HEK293 (cell line): Measurements from ENCODE around the gene GJB4.

Experiments used
- CTCF ChIA-PET: fragments of 350-600 bp; formaldehyde crosslinking; extraction: SDS; loops from one replicate; lab custom pipeline; 2021; ENCODE audit warnings: antibody characterized with exemption; lab: Yijun Ruan, JAX
- POLR2A ChIA-PET: fragments of 300-600 bp; formaldehyde crosslinking; extraction: SDS; loops from one replicate; lab custom pipeline; 2020; ENCODE audit warnings: antibody characterized with exemption, inconsistent platforms; lab: Yijun Ruan, JAX
- H3K27ac ChIP-seq: fragments of 200-500 bp; sonication (Bioruptor generic); 2 replicates; pipeline ENCODE4 v1.5.1; 2014; ENCODE audit warnings: low read depth, low read length, control low read depth, inconsistent platforms; ENCODE audit errors: extremely low read depth
- H3K36me3 ChIP-seq, 2 experiments: fragments of 200-500 bp in 1 of 2; sonication (Bioruptor generic) in 1 of 2; 1 replicate in 1 of 2; 2 replicates in 1 of 2; pipeline ENCODE4 v1.5.1; 2014 to 2017; ENCODE audit warnings: inconsistent platforms in 2 of 2, low read length in 2 of 2; ENCODE audit not compliant: control insufficient read depth in 2 of 2, insufficient read depth in 1 of 2
- H3K4me1 ChIP-seq: fragments of 200-500 bp; sonication (Bioruptor generic); 2 replicates; pipeline ENCODE4 v1.5.1; 2014; ENCODE audit warnings: mild to moderate bottlenecking, low read length, inconsistent platforms; ENCODE audit not compliant: control insufficient read depth, insufficient read depth
- H3K4me3 ChIP-seq: 2 replicates; pipeline ENCODE4 v1.5.1; 2011; ENCODE audit warnings: low read depth, mild to moderate bottlenecking, control low read depth, low read length, moderate library complexity
- H3K9me3 ChIP-seq: fragments of 200-500 bp; sonication (Bioruptor generic); 2 replicates; pipeline ENCODE4 v1.5.1; 2014; ENCODE audit warnings: low read depth, low read length, inconsistent platforms; ENCODE audit not compliant: control insufficient read depth, insufficient read depth
- EGR2 ChIP-seq: fragments of 450-650 bp; formaldehyde crosslinking; IDR thresholded peaks from 2 replicates; pipeline ENCODE4 v1.5.1; 2016; ENCODE audit warnings: low read depth, missing biosample characterization, missing genetic modification characterization
- KLF10 ChIP-seq: fragments of 450-650 bp; IDR thresholded peaks from 2 replicates; pipeline ENCODE4 v1.5.1; 2018; ENCODE audit warnings: missing biosample characterization, mild to moderate bottlenecking, missing genetic modification characterization
- SALL2 ChIP-seq: fragments of 450-650 bp; formaldehyde crosslinking; IDR thresholded peaks from 2 replicates; pipeline ENCODE4 v1.5.0; 2017; ENCODE audit warnings: missing biosample characterization, mild to moderate bottlenecking, missing genetic modification characterization, borderline replicate concordance
- ZIC2 ChIP-seq: fragments of 450-650 bp; formaldehyde crosslinking; IDR thresholded peaks from 2 replicates; pipeline ENCODE4 v1.5.1; 2016; ENCODE audit warnings: missing biosample characterization, missing genetic modification characterization
- ZNF112 ChIP-seq: fragments of 450-650 bp; formaldehyde crosslinking; IDR thresholded peaks from 2 replicates; pipeline ENCODE4 v1.5.0; 2017; ENCODE audit warnings: missing biosample characterization, missing genetic modification characterization
- ZNF121 ChIP-seq: fragments of 450-650 bp; formaldehyde crosslinking; IDR thresholded peaks from 2 replicates; pipeline ENCODE4 v1.5.1; 2016; ENCODE audit warnings: missing biosample characterization, missing genetic modification characterization
- ZNF155 ChIP-seq: fragments of 450-650 bp; formaldehyde crosslinking; IDR thresholded peaks from 2 replicates; pipeline ENCODE4 v1.5.1; 2016; ENCODE audit warnings: missing biosample characterization, missing genetic modification characterization
- ZNF311 ChIP-seq: fragments of 450-650 bp; formaldehyde crosslinking; IDR thresholded peaks from 2 replicates; pipeline ENCODE4 v1.5.1; 2017; ENCODE audit warnings: missing biosample characterization, missing genetic modification characterization, borderline replicate concordance
- ZNF354C ChIP-seq: fragments of 450-650 bp; formaldehyde crosslinking; IDR thresholded peaks from 2 replicates; pipeline ENCODE4 v1.5.1; 2016; ENCODE audit warnings: missing biosample characterization, missing genetic modification characterization, low read depth, borderline replicate concordance
- ZNF560 ChIP-seq: fragments of 450-650 bp; formaldehyde crosslinking; IDR thresholded peaks from 2 replicates; pipeline ENCODE4 v1.5.1; 2017; ENCODE audit warnings: missing biosample characterization, missing genetic modification characterization, borderline replicate concordance
- ZNF621 ChIP-seq: fragments of 450-650 bp; formaldehyde crosslinking; IDR thresholded peaks from 2 replicates; pipeline ENCODE4 v1.5.1; 2017; ENCODE audit warnings: missing biosample characterization, missing genetic modification characterization
- ZNF660 ChIP-seq: fragments of 450-650 bp; IDR thresholded peaks from 2 replicates; pipeline ENCODE4 v1.5.1; 2018; ENCODE audit warnings: missing biosample characterization, mild to moderate bottlenecking, missing genetic modification characterization
- ZNF677 ChIP-seq: fragments of 450-650 bp; IDR thresholded peaks from 2 replicates; pipeline ENCODE4 v1.5.0; 2018; ENCODE audit warnings: missing biosample characterization, mild to moderate bottlenecking, missing genetic modification characterization, moderate library complexity
- ZNF791 ChIP-seq: fragments of 450-650 bp; formaldehyde crosslinking; IDR thresholded peaks from 2 replicates; pipeline ENCODE4 v1.5.1; 2016; ENCODE audit warnings: missing biosample characterization, missing genetic modification characterization
- ZNF792 ChIP-seq: fragments of 450-650 bp; formaldehyde crosslinking; IDR thresholded peaks from 2 replicates; pipeline ENCODE4 v1.5.1; 2016; ENCODE audit warnings: missing biosample characterization, missing genetic modification characterization
- TF ChIP-seq, protein P1 (sequence below): fragments of 450-650 bp; formaldehyde crosslinking; IDR thresholded peaks from 2 replicates; pipeline ENCODE4 v1.5.1; 2017; ENCODE audit warnings: missing biosample characterization, missing genetic modification characterization
- TF ChIP-seq, protein P2 (sequence below): fragments of 450-650 bp; formaldehyde crosslinking; IDR thresholded peaks from 2 replicates; pipeline ENCODE4 v1.5.1; 2016; ENCODE audit warnings: missing biosample characterization, missing genetic modification characterization, borderline replicate concordance
- TF ChIP-seq, protein P3 (sequence below): sonication (generic); formaldehyde crosslinking; IDR thresholded peaks from 2 replicates; pipeline ENCODE4 v1.8.1; 2022; ENCODE audit warnings: mild to moderate bottlenecking, moderate library complexity, missing genetic modification reagents
- TF ChIP-seq, protein P4 (sequence below): fragments of 450-650 bp; formaldehyde crosslinking; IDR thresholded peaks from 2 replicates; pipeline ENCODE4 v1.5.1; 2016; ENCODE audit warnings: missing biosample characterization, missing genetic modification characterization
- TF ChIP-seq, protein P5 (sequence below): fragments of 450-650 bp; formaldehyde crosslinking; IDR thresholded peaks from 2 replicates; pipeline ENCODE4 v1.5.1; 2016; ENCODE audit warnings: missing biosample characterization, missing genetic modification characterization

GJB4 gene

DNA sequence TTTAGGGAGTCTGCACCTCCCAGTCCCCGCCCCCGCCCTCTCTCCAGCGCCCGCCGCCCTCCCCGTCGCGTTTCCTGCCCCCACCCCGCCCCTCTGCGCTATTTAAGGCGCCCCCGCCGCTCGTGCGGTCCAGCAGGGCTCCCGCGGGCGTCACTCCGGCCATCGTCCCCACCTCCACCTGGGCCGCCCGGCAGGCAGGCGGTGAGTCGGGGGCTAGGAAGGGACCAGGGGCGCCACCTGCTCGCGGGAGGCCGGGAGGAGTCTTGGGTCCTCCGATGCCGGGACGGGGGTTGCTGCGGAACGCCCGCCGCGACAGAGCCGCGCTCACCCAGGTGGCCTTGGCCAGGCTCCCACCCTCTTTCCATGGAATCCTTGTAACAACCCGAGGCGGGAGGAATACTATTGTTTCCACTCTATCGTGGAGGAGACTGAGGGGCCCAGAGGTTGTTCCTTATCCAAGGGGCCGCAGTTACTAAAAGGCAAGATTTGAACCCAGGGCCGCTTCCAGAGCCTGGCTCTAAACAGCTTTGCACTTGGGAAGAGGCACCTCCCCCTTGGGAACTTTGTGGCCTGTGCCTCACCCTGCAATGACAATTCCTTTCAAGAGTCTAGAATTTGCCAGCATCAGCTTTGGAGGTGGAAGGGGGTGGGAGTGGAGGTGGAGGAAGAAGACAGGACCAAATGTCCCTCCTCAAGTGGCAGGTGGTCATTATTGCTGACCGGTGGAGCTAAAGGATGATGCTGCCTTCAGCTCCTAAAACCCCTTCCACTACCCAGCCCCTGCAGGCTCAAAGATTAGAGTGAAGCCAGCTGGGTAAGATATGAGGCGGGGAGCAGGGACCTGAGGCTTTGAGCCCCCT is 33.6 kb downstream of the GJB4 start, which contains the start of gene GJA4 (continued):
- no peak for TF ChIP-seq KLF10

DNA sequence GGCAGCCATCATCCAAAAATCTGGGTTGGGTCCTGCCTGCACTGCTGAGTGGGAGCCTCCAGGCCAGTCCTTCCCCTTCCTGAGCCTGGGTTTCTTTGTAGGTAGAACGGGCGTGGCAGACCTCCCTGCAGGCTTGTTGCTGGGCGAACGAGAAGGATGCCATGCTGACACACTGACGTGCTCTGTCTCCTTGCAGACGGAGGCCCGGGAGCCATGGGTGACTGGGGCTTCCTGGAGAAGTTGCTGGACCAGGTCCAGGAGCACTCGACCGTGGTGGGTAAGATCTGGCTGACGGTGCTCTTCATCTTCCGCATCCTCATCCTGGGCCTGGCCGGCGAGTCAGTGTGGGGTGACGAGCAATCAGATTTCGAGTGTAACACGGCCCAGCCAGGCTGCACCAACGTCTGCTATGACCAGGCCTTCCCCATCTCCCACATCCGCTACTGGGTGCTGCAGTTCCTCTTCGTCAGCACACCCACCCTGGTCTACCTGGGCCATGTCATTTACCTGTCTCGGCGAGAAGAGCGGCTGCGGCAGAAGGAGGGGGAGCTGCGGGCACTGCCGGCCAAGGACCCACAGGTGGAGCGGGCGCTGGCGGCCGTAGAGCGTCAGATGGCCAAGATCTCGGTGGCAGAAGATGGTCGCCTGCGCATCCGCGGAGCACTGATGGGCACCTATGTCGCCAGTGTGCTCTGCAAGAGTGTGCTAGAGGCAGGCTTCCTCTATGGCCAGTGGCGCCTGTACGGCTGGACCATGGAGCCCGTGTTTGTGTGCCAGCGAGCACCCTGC is 34.7 kb downstream of the GJB4 start:
- POLR2A ChIA-PET = no interaction called here
- no peaks in the 10 kb centered on the region for H3K9me3 ChIP-seq
- H3K4me3 ChIP-seq = no peak overlapping the region
- TF ChIP-seq SALL2 = no peak
- TF ChIP-seq, protein P1, sequence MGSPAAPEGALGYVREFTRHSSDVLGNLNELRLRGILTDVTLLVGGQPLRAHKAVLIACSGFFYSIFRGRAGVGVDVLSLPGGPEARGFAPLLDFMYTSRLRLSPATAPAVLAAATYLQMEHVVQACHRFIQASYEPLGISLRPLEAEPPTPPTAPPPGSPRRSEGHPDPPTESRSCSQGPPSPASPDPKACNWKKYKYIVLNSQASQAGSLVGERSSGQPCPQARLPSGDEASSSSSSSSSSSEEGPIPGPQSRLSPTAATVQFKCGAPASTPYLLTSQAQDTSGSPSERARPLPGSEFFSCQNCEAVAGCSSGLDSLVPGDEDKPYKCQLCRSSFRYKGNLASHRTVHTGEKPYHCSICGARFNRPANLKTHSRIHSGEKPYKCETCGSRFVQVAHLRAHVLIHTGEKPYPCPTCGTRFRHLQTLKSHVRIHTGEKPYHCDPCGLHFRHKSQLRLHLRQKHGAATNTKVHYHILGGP (tag by site-specific recombination) = no peak
- no peak for TF ChIP-seq ZIC2 (tag by site-specific recombination)
- no peak for TF ChIP-seq EGR2 (tag by site-specific recombination)
- TF ChIP-seq, protein P2, sequence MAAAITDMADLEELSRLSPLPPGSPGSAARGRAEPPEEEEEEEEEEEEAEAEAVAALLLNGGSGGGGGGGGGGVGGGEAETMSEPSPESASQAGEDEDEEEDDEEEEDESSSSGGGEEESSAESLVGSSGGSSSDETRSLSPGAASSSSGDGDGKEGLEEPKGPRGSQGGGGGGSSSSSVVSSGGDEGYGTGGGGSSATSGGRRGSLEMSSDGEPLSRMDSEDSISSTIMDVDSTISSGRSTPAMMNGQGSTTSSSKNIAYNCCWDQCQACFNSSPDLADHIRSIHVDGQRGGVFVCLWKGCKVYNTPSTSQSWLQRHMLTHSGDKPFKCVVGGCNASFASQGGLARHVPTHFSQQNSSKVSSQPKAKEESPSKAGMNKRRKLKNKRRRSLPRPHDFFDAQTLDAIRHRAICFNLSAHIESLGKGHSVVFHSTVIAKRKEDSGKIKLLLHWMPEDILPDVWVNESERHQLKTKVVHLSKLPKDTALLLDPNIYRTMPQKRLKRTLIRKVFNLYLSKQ (tag by site-specific recombination) = no peak
- no peak for TF ChIP-seq ZNF621 (tag by site-specific recombination)
- TF ChIP-seq, protein P3, sequence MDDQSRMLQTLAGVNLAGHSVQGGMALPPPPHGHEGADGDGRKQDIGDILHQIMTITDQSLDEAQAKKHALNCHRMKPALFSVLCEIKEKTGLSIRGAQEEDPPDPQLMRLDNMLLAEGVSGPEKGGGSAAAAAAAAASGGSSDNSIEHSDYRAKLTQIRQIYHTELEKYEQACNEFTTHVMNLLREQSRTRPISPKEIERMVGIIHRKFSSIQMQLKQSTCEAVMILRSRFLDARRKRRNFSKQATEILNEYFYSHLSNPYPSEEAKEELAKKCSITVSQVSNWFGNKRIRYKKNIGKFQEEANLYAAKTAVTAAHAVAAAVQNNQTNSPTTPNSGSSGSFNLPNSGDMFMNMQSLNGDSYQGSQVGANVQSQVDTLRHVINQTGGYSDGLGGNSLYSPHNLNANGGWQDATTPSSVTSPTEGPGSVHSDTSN (CRISPR knock-in tag) = no peak
- no peak for TF ChIP-seq ZNF112 (tag by site-specific recombination)
- TF ChIP-seq, protein P4, sequence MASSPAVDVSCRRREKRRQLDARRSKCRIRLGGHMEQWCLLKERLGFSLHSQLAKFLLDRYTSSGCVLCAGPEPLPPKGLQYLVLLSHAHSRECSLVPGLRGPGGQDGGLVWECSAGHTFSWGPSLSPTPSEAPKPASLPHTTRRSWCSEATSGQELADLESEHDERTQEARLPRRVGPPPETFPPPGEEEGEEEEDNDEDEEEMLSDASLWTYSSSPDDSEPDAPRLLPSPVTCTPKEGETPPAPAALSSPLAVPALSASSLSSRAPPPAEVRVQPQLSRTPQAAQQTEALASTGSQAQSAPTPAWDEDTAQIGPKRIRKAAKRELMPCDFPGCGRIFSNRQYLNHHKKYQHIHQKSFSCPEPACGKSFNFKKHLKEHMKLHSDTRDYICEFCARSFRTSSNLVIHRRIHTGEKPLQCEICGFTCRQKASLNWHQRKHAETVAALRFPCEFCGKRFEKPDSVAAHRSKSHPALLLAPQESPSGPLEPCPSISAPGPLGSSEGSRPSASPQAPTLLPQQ (tag by site-specific recombination) = no peak
- TF ChIP-seq ZNF155 (tag by site-specific recombination) = no peak
- no peak for TF ChIP-seq ZNF121 (tag by site-specific recombination)
- no peak overlapping the region for H3K27ac ChIP-seq
- H3K4me1 ChIP-seq = no peaks in the 10 kb centered on the region
- H3K36me3 ChIP-seq = no peaks in the 10 kb centered on the region
- CTCF ChIA-PET = interaction anchor here (0.6 to 1.4 kb wide), 2 partner anchors 8 to 66 kb away, joined by 4 read pairs; no protein-coding TSS in a partner anchor

DNA sequence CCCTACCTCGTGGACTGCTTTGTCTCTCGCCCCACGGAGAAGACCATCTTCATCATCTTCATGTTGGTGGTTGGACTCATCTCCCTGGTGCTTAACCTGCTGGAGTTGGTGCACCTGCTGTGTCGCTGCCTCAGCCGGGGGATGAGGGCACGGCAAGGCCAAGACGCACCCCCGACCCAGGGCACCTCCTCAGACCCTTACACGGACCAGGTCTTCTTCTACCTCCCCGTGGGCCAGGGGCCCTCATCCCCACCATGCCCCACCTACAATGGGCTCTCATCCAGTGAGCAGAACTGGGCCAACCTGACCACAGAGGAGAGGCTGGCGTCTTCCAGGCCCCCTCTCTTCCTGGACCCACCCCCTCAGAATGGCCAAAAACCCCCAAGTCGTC is 35.2 kb downstream of the GJB4 start:
- CTCF ChIA-PET = interaction anchor here (0.6 to 1.4 kb wide), 3 partner anchors 8 to 976 kb away, joined by 3 to 4 read pairs (median 4); no protein-coding TSS in a partner anchor
- Histone ChIP-seq H3K27ac (no peak overlapping the region), H3K36me3 (no peaks in the 10 kb centered on the region), H3K4me3 (no peak overlapping the region), H3K9me3 (no peaks in the 10 kb centered on the region), H3K4me1 (no peaks in the 10 kb centered on the region)
- POLR2A ChIA-PET = no interaction called here
- TF ChIP-seq, protein P5, sequence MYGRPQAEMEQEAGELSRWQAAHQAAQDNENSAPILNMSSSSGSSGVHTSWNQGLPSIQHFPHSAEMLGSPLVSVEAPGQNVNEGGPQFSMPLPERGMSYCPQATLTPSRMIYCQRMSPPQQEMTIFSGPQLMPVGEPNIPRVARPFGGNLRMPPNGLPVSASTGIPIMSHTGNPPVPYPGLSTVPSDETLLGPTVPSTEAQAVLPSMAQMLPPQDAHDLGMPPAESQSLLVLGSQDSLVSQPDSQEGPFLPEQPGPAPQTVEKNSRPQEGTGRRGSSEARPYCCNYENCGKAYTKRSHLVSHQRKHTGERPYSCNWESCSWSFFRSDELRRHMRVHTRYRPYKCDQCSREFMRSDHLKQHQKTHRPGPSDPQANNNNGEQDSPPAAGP = no peak
- TF ChIP-seq ZNF791 (no peak), ZNF311 (tag by site-specific recombination) (no peak), ZNF354C (tag by site-specific recombination) (no peak), ZNF792 (tag by site-specific recombination) (no peak), ZNF677 (tag by site-specific recombination) (no peak), EGR2 (tag by site-specific recombination) (no peak), ZNF660 (tag by site-specific recombination) (no peak), ZNF560 (tag by site-specific recombination) (no peak)
- TF ChIP-seq, protein P3 (CRISPR knock-in tag) = no peak
